Fibroblast of pulmonary artery (primary cell): ENCODE results near the gene KCNT2.

Experiments
- DNase-seq: peaks from one replicate; pipeline ENCODE4 v3.0.0-alpha.2; 2010; ENCODE audit warnings: low read depth
- H3K4me3 ChIP-seq: replicated peaks from 2 replicates; pipeline ENCODE4 v1.5.1; 2011; ENCODE audit warnings: low read depth, mild to moderate bottlenecking, control low read depth, low read length, moderate library complexity
- CTCF ChIP-seq: IDR thresholded peaks from 2 replicates; pipeline ENCODE4 v1.5.1; 2011; ENCODE audit warnings: mild to moderate bottlenecking, control low read depth, low read length, inconsistent platforms; ENCODE audit errors: missing control alignments

KCNT2 gene

GRCh38 chr1:196563768-196564167 is 44.5 kb downstream of the KCNT2 start:
- H3K4me3 ChIP-seq = no peak overlapping the region
- DNase-seq = no peak
- no peak for TF ChIP-seq CTCF

- no peak for TF ChIP-seq CTCF
- H3K4me3 ChIP-seq = no peak overlapping the region
- DNase-seq = no peak
Observed at GRCh38 chr1:196559314-196559713, 48.9 kb downstream of the KCNT2 start.

GRCh38 chr1:196558411-196558810 is 49.8 kb downstream of the KCNT2 start:
- peak overlapping the region; percentile 53 for H3K4me3 ChIP-seq
- peak; percentile 89 for DNase-seq

GRCh38 chr1:196557797-196558196 is 50.4 kb downstream of the KCNT2 start:
- no peak for TF ChIP-seq CTCF
- peak; percentile 52 for DNase-seq

More at GRCh38 chr1:196558411-196558810, 49.8 kb downstream of the KCNT2 start:
- TF ChIP-seq CTCF = no peak

GRCh38 chr1:196550731-196551130 is 57.5 kb downstream of the KCNT2 start:
- no peak for TF ChIP-seq CTCF
- DNase-seq = no peak
- H3K4me3 ChIP-seq = no peak overlapping the region

More at GRCh38 chr1:196557797-196558196, 50.4 kb downstream of the KCNT2 start:
- H3K4me3 ChIP-seq = peak overlapping the region; percentile 53

- DNase-seq = peak; percentile 96
- TF ChIP-seq CTCF = no peak
Observed at GRCh38 chr1:196546272-196547111, 61.7 kb downstream of the KCNT2 start.

GRCh38 chr1:196545222-196545621 is 63.0 kb downstream of the KCNT2 start:
- DNase-seq = no peak
- no peak for TF ChIP-seq CTCF
- no peak overlapping the region for H3K4me3 ChIP-seq

More at GRCh38 chr1:196546272-196547111, 61.7 kb downstream of the KCNT2 start:
- H3K4me3 ChIP-seq = no peak overlapping the region
